ENCODE measurements around the gene ERC2.

ERC2 gene

GRCh38 chr3:56366641-56367162 is 101.6 kb downstream of the ERC2 start:
- no peak for DNase-seq (ENCODE audit: low read depth, low spot score)

- no peak for DNase-seq (ENCODE audit: low read depth, low spot score)
Measured at GRCh38 chr3:56365905-56366640, 102.2 kb downstream of the ERC2 start.

GRCh38 chr3:56364665-56365064 is 103.6 kb downstream of the ERC2 start:
- no peak for DNase-seq (ENCODE audit: low read depth, low spot score)

GRCh38 chr3:56363720-56364119 is 104.5 kb downstream of the ERC2 start:
- no peak for DNase-seq (ENCODE audit: low read depth, low spot score)

GRCh38 chr3:56361731-56362130 is 106.5 kb downstream of the ERC2 start:
- DNase-seq (ENCODE audit: low read depth, low spot score): no peak

- DNase-seq (ENCODE audit: low read depth, low spot score): no peak
Measured at GRCh38 chr3:56357266-56357665, 111.0 kb downstream of the ERC2 start.

- no peak for DNase-seq (ENCODE audit: low read depth, low spot score)
Measured at GRCh38 chr3:56356808-56357207, 111.5 kb downstream of the ERC2 start.

GRCh38 chr3:56355570-56356185 is 112.6 kb downstream of the ERC2 start:
- DNase-seq (ENCODE audit: low read depth, low spot score): no peak

- no peak for DNase-seq (ENCODE audit: low read depth, low spot score)
Measured at GRCh38 chr3:56351537-56351936, 116.7 kb downstream of the ERC2 start.

- peak; percentile 68 for DNase-seq (ENCODE audit: low read depth, low spot score)
Measured at GRCh38 chr3:56347219-56347871, 120.9 kb downstream of the ERC2 start.

GRCh38 chr3:56342475-56342874 is 125.8 kb downstream of the ERC2 start:
- DNase-seq (ENCODE audit: low read depth, low spot score): no peak

GRCh38 chr3:56339671-56340070 is 128.6 kb downstream of the ERC2 start:
- DNase-seq (ENCODE audit: low read depth, low spot score): no peak

- DNase-seq (ENCODE audit: low read depth, low spot score): no peak
Measured at GRCh38 chr3:56339244-56339643, 129.0 kb downstream of the ERC2 start.

GRCh38 chr3:56336023-56336422 is 132.2 kb downstream of the ERC2 start:
- no peak for DNase-seq (ENCODE audit: low read depth, low spot score)

- DNase-seq (ENCODE audit: low read depth, low spot score): no peak
Measured at GRCh38 chr3:56324473-56324872, 143.8 kb downstream of the ERC2 start.

- no peak for DNase-seq (ENCODE audit: low read depth, low spot score)
Measured at GRCh38 chr3:56323986-56324420, 144.3 kb downstream of the ERC2 start.

- DNase-seq (ENCODE audit: low read depth, low spot score): no peak
Measured at GRCh38 chr3:56322862-56323261, 145.4 kb downstream of the ERC2 start.

- no peak for DNase-seq (ENCODE audit: low read depth, low spot score)
Measured at GRCh38 chr3:56321892-56322291, 146.4 kb downstream of the ERC2 start.

- no peak for DNase-seq (ENCODE audit: low read depth, low spot score)
Measured at GRCh38 chr3:56321383-56321782, 146.9 kb downstream of the ERC2 start.

GRCh38 chr3:56320883-56321282 is 147.4 kb downstream of the ERC2 start:
- DNase-seq (ENCODE audit: low read depth, low spot score): no peak

GRCh38 chr3:56318891-56319290 is 149.4 kb downstream of the ERC2 start:
- no peak for DNase-seq (ENCODE audit: low read depth, low spot score)

GRCh38 chr3:56316944-56317343 is 151.3 kb downstream of the ERC2 start:
- DNase-seq (ENCODE audit: low read depth, low spot score): no peak

GRCh38 chr3:56314842-56315241 is 153.4 kb downstream of the ERC2 start:
- no peak for DNase-seq (ENCODE audit: low read depth, low spot score)
